ENCODE measurements around the gene PSMG3.

The PSMG3 gene

GRCh38 chr7:1558841-1559625, 10.8 kb downstream of the PSMG3 start:
- TF ChIP-seq SIN3A (IDR thresholded peaks at IDR 0.05; ENCODE audit: borderline replicate concordance, insufficient read depth, low read length) (no peak), POLR2AphosphoS5 (IDR thresholded peaks at IDR 0.05; ENCODE audit: low read depth, low read length) (no peak), FOXP2 (optimal IDR thresholded peaks at IDR 0.05; ENCODE audit: borderline replicate concordance, extremely low read depth, extremely low read length, insufficient read depth) (no peak), TAF1 (IDR thresholded peaks at IDR 0.05; ENCODE audit: borderline replicate concordance, insufficient read depth, low read length) (no peak)
- TF ChIP-seq, protein P1, sequence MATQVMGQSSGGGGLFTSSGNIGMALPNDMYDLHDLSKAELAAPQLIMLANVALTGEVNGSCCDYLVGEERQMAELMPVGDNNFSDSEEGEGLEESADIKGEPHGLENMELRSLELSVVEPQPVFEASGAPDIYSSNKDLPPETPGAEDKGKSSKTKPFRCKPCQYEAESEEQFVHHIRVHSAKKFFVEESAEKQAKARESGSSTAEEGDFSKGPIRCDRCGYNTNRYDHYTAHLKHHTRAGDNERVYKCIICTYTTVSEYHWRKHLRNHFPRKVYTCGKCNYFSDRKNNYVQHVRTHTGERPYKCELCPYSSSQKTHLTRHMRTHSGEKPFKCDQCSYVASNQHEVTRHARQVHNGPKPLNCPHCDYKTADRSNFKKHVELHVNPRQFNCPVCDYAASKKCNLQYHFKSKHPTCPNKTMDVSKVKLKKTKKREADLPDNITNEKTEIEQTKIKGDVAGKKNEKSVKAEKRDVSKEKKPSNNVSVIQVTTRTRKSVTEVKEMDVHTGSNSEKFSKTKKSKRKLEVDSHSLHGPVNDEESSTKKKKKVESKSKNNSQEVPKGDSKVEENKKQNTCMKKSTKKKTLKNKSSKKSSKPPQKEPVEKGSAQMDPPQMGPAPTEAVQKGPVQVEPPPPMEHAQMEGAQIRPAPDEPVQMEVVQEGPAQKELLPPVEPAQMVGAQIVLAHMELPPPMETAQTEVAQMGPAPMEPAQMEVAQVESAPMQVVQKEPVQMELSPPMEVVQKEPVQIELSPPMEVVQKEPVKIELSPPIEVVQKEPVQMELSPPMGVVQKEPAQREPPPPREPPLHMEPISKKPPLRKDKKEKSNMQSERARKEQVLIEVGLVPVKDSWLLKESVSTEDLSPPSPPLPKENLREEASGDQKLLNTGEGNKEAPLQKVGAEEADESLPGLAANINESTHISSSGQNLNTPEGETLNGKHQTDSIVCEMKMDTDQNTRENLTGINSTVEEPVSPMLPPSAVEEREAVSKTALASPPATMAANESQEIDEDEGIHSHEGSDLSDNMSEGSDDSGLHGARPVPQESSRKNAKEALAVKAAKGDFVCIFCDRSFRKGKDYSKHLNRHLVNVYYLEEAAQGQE (IDR thresholded peaks at IDR 0.05; ENCODE audit: insufficient read depth in 1 of 2, low read depth in 2 of 2, low read length in 2 of 2), result no peak

GRCh38 chr7:1558181-1558811, 11.5 kb downstream of the PSMG3 start:
- TF ChIP-seq, protein P1 (IDR thresholded peaks at IDR 0.05; ENCODE audit: insufficient read depth in 1 of 2, low read depth in 2 of 2, low read length in 2 of 2), result no peak
- no peak for TF ChIP-seq FOXP2 (optimal IDR thresholded peaks at IDR 0.05; ENCODE audit: borderline replicate concordance, extremely low read depth, extremely low read length, insufficient read depth)
- TF ChIP-seq POLR2AphosphoS5 (IDR thresholded peaks at IDR 0.05; ENCODE audit: low read depth, low read length), result no peak
- TF ChIP-seq SIN3A (IDR thresholded peaks at IDR 0.05; ENCODE audit: borderline replicate concordance, insufficient read depth, low read length), result no peak
- no peak for TF ChIP-seq TAF1 (IDR thresholded peaks at IDR 0.05; ENCODE audit: borderline replicate concordance, insufficient read depth, low read length)

- TF ChIP-seq TAF1 (IDR thresholded peaks at IDR 0.05; ENCODE audit: borderline replicate concordance, insufficient read depth, low read length) (no peak), POLR2AphosphoS5 (IDR thresholded peaks at IDR 0.05; ENCODE audit: low read depth, low read length) (no peak), FOXP2 (optimal IDR thresholded peaks at IDR 0.05; ENCODE audit: borderline replicate concordance, extremely low read depth, extremely low read length, insufficient read depth) (no peak), SIN3A (IDR thresholded peaks at IDR 0.05; ENCODE audit: borderline replicate concordance, insufficient read depth, low read length) (no peak)
- TF ChIP-seq, protein P1 (IDR thresholded peaks at IDR 0.05; ENCODE audit: insufficient read depth in 1 of 2, low read depth in 2 of 2, low read length in 2 of 2), result no peak
Measured at GRCh38 chr7:1557771-1558170, 12.1 kb downstream of the PSMG3 start.

DNA sequence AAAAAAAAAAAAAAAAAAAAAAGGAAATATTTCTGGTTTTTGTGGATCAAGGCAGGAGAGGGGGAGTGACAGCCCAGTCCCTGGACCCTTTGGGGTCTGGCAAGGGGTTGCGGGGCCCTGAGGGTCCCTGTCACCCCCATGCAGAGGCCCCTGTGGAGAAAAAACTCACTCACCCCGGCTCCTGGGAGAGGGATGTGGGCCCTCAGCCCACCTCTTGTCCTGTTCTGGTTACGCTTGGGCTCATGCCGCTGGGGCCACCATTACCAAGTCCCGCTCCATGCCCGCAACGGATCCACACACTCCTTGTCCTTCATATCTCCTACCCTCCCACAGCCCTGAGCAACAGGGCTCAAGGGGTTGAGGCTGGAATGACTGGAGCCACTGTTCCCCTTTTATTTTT, 12.8 kb downstream of the PSMG3 start:
- no peak for TF ChIP-seq POLR2AphosphoS5 (IDR thresholded peaks at IDR 0.05; ENCODE audit: low read depth, low read length)

DNA sequence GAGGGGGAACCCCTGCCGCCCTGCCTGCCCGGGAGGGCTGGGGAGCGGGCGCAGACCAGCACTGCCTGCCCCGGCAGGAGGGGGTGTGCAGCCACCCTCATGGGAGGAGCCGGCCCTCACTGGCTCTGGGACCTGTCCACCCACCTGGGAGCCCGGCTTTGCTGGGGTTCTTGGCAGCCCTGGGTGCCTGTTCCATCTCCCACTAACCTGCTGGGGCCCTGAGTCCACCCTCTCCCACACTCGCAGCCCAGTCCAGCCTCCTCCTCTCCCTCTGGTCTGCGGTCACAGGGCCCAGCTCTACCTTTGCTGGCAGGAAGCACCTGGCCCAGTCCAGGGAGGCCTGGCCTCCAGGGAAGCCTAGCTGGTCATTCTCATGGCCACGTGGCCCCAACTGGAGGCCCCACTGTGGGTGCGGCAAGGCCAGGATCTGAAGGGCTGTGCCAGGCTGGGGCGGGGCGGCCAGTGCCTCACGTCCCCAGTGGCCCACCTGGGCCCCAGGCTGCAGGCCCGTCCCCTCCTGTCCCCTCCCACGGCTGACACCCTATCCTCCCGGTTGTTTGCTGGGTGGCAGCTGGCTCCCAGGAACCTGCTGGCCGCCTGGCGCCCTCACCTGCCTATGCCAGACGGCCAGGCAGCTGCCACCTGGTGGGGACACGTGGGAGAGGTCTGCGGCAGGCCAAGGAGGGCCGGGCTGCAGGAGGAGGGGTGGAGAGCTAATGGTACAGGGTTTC, 13.9 kb downstream of the PSMG3 start, which contains the start of gene TMEM184A:
Gene TMEM184A, minus strand, starts transcription at position 393 of the 731 bp plus-strand sequence. CDS start 721 bp downstream, outside the sequence.
- TF ChIP-seq FOXP2 (optimal IDR thresholded peaks at IDR 0.05; ENCODE audit: borderline replicate concordance, extremely low read depth, extremely low read length, insufficient read depth) (no peak), SIN3A (IDR thresholded peaks at IDR 0.05; ENCODE audit: borderline replicate concordance, insufficient read depth, low read length) (no peak), TAF1 (IDR thresholded peaks at IDR 0.05; ENCODE audit: borderline replicate concordance, insufficient read depth, low read length) (no peak), POLR2AphosphoS5 (IDR thresholded peaks at IDR 0.05; ENCODE audit: low read depth, low read length) (no peak)
- TF ChIP-seq, protein P1 (IDR thresholded peaks at IDR 0.05; ENCODE audit: insufficient read depth in 1 of 2, low read depth in 2 of 2, low read length in 2 of 2), result no peak
